GM19351 (cell line): ENCODE data around the gene TAGAP.
"Not testable (repeated sequence)": the region's sequence is repeated elsewhere in the genome, so short reads cannot be mapped to it uniquely, and the experiment has no call there.

Source experiments
- ATAC-seq: cut with Tn5 transposase; IDR thresholded peaks from one replicate; pipeline ENCODE4 v1.9.1; 2021; ENCODE audit warnings: mild to moderate bottlenecking, moderate library complexity; ENCODE audit not compliant: unreplicated experiment

TAGAP gene

GRCh38 chr6:159017757-159018559, 26.8 kb downstream of the TAGAP start:
- ATAC-seq, result peak; percentile 71

- no peak for ATAC-seq
Measured at GRCh38 chr6:159014406-159014805, 30.4 kb downstream of the TAGAP start.

- ATAC-seq, result no peak
Measured at GRCh38 chr6:159013229-159013628, 31.6 kb downstream of the TAGAP start.

GRCh38 chr6:159012201-159012600, 32.6 kb downstream of the TAGAP start:
- no peak for ATAC-seq

GRCh38 chr6:159010037-159010612, 34.7 kb downstream of the TAGAP start:
- not testable (repeated sequence) for ATAC-seq

- peak; percentile 87 for ATAC-seq
Measured at GRCh38 chr6:159008656-159009288, 36.0 kb downstream of the TAGAP start.

GRCh38 chr6:159007510-159007909, 37.3 kb downstream of the TAGAP start:
- ATAC-seq, result no peak

- no peak for ATAC-seq
Measured at GRCh38 chr6:159005436-159005835, 39.4 kb downstream of the TAGAP start.

- ATAC-seq, result no peak
Measured at GRCh38 chr6:159004592-159004991, 40.2 kb downstream of the TAGAP start.

- no peak for ATAC-seq
Measured at GRCh38 chr6:159002432-159003155, 42.2 kb downstream of the TAGAP start.

- peak; percentile 94 for ATAC-seq
Measured at GRCh38 chr6:158999666-159000403, 45.0 kb downstream of the TAGAP start, which contains the start of gene RSPH3. TSS of gene RSPH3 (minus strand) at chr6:159000202. CDS start at chr6:158999550, 652 bp downstream.

GRCh38 chr6:158999154-158999665, 45.6 kb downstream of the TAGAP start:
- ATAC-seq, result peak; percentile 41

- ATAC-seq, result no peak
Measured at GRCh38 chr6:158996856-158997255, 47.9 kb downstream of the TAGAP start.

- ATAC-seq, result no peak
Measured at GRCh38 chr6:158993639-158994038, 51.2 kb downstream of the TAGAP start.

GRCh38 chr6:158991017-158991723, 53.6 kb downstream of the TAGAP start:
- ATAC-seq, result no peak

GRCh38 chr6:158989711-158990110, 55.1 kb downstream of the TAGAP start:
- ATAC-seq, result not testable (repeated sequence)

- no peak for ATAC-seq
Measured at GRCh38 chr6:158988477-158988876, 56.3 kb downstream of the TAGAP start.

- ATAC-seq, result no peak
Measured at GRCh38 chr6:158987657-158988056, 57.1 kb downstream of the TAGAP start.
